ENCODE results near the gene ACKR4. TPM values are rescaled to one million over a fixed set of nuclear protein-coding genes. Genes with fewer than 3 reads are reported as not detected.
A peak's percentile ranks its signal among the peaks of the same experiment; 100 is the strongest.
"Not testable (repeated sequence)": the region's sequence is repeated elsewhere in the genome, so short reads cannot be mapped to it uniquely, and the experiment has no call there.

The ACKR4 gene
- total and polyA plus RNA-seq, 2 donors (not counting 3 experiments of a cell fraction or from before 2014, with no cell fraction given) = 3.2 to 14.3 TPM

DNA sequence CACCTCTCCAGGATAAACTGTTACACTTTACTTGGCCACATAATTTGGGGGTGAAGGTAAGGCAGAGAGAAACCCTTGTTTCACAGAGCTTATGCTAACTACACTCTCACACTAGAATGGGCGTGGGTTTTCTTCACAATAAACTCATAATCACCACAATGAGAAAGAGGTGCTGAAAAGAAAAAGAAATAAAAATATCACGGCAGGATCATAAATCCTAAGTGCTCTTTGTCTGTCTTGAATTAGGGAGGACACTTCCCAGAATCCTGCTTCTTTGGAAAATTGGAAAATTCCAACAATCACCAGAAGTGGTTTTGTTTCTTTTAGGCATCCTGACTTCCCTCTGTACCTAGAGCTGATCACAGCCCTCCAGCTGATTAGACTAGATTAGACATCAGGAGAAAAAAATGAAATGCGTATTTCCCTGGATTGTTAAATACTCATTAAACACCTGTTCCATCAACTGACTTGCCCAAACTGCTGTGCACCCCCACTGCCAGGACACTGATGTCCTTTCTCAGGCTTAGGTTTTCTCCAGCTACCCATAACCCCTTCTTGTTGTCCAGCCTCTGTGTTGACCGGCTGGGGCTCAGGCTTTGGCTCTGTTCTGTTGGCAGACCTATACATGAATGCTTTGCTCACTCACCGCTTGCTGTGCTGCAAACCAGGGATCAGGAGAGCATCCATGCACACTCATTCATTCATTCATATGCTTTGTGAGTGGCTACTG, 41.6 kb upstream of the ACKR4 start:
- dilution Hi-C loops (cut with MboI; ENCODE audit: extremely low pct_ligation_motif_present, low sequenced_read_pairs) (no loop called here), intact Hi-C loops (cut with micrococcal nuclease) (no loop called here)
- Histone ChIP-seq H3K79me2 (ENCODE audit: control insufficient read depth, insufficient read depth, low read length) (no peaks in the 10 kb centered on the region), H3K9me3 (replicated peaks; ENCODE audit: control insufficient read depth, insufficient read depth, low read length) (no peaks in the 10 kb centered on the region), H2AFZ (ENCODE audit: low read depth, low read length) (peak overlapping the region; percentile 18), H3K27me3 (ENCODE audit: control insufficient read depth in 2 of 2, insufficient read depth in 2 of 2, low read length in 2 of 2) (no peaks in the 10 kb centered on the region), H3K9me1 (replicated peaks; ENCODE audit: control insufficient read depth, extremely low read depth, insufficient read depth, low read length) (no peaks in the 10 kb centered on the region), H4K20me1 (replicated peaks; ENCODE audit: control insufficient read depth, extremely low read depth, insufficient read depth, low read length) (no peaks in the 10 kb centered on the region), H3K9ac (replicated peaks; ENCODE audit: extremely low read depth, insufficient read depth, low read length) (peak overlapping the region; percentile 37), H3K4me3 (replicated peaks in 1 of 3; ENCODE audit: insufficient read depth in 1 of 3, low read depth in 1 of 3, low read length in 3 of 3) (no peak overlapping the region), H3K4me2 (ENCODE audit: insufficient read depth, low read length) (peak overlapping the region; percentile 37), H3K27ac (ENCODE audit: insufficient read depth, low read depth, low read length) (peak overlapping the region; percentile 63), H3K4me1 (ENCODE audit: control insufficient read depth, extremely low read depth, insufficient read depth, low read length) (peaks cover 34% of the 10 kb centered on the region), H3K36me3 (ENCODE audit: control insufficient read depth in 2 of 2, extremely low read depth in 1 of 2, insufficient read depth in 2 of 2, low read length in 2 of 2) (no peaks in the 10 kb centered on the region)
- BruUV-seq (replicated peaks) = no TSS peak
- TF ChIP-seq, protein P1, sequence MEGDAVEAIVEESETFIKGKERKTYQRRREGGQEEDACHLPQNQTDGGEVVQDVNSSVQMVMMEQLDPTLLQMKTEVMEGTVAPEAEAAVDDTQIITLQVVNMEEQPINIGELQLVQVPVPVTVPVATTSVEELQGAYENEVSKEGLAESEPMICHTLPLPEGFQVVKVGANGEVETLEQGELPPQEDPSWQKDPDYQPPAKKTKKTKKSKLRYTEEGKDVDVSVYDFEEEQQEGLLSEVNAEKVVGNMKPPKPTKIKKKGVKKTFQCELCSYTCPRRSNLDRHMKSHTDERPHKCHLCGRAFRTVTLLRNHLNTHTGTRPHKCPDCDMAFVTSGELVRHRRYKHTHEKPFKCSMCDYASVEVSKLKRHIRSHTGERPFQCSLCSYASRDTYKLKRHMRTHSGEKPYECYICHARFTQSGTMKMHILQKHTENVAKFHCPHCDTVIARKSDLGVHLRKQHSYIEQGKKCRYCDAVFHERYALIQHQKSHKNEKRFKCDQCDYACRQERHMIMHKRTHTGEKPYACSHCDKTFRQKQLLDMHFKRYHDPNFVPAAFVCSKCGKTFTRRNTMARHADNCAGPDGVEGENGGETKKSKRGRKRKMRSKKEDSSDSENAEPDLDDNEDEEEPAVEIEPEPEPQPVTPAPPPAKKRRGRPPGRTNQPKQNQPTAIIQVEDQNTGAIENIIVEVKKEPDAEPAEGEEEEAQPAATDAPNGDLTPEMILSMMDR (IDR thresholded peaks at IDR 0.05; ENCODE audit: extremely low read depth in 1 of 2, insufficient read depth in 1 of 2, low read depth in 1 of 2, low read length in 2 of 2) = no peak
- TF ChIP-seq EZH2 (IDR thresholded peaks at IDR 0.05; ENCODE audit: borderline replicate concordance, low read depth, low read length, severe bottlenecking) (no peak), MYC (IDR thresholded peaks at IDR 0.05; ENCODE audit: low read depth, low read length) (no peak), JUN (IDR thresholded peaks at IDR 0.05; ENCODE audit: borderline replicate concordance, insufficient read depth, insufficient read length, low read depth) (no peak), POLR2AphosphoS5 (IDR thresholded peaks at IDR 0.05; ENCODE audit: insufficient read depth, low read depth, low read length) (no peak), POLR2A (IDR thresholded peaks at IDR 0.05; ENCODE audit: low read depth, low read length) (no peak), FOS (IDR thresholded peaks at IDR 0.05; ENCODE audit: borderline replicate concordance, insufficient read depth, low read length) (no peak), GATA2 (IDR thresholded peaks at IDR 0.05; ENCODE audit: insufficient read depth, insufficient read length, low read depth, low read length) (no peak)
- TF ChIP-seq, protein P2, sequence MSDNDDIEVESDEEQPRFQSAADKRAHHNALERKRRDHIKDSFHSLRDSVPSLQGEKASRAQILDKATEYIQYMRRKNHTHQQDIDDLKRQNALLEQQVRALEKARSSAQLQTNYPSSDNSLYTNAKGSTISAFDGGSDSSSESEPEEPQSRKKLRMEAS (IDR thresholded peaks at IDR 0.05; ENCODE audit: insufficient read depth, insufficient read length) = no peak
- DNase-seq (ENCODE audit: low read depth, low spot score) (peak; percentile 90), FAIRE-seq (no peak)
- CTCF ChIA-PET = interaction anchor here (2.8 to 2.9 kb wide), 2 partner anchors 19 to 87 kb away, joined by 14 to 15 read pairs; no protein-coding TSS in a partner anchor
- POLR2A ChIA-PET = interaction anchor here (1.3 kb wide), 1 partner anchor 11 kb away, joined by 3 read pairs; no protein-coding TSS in a partner anchor

DNA sequence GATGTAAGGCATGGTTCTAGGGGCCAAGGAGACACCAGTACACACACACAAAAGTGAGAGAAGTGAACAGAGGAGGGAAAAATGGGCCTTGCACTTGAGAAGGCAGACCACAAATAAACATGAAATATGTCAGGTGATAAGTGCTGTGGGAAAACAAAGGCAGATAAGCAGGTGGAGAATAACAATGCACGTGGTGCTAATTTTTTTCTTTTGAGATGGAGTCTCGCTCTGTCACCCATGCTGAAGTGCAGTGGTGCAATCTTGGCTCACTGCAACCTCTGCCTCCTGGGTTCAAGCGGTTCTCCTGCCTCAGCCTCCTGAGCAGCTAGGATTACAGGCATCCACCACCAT, 41.1 kb upstream of the ACKR4 start:
- Histone ChIP-seq H3K4me1 (ENCODE audit: control insufficient read depth, extremely low read depth, insufficient read depth, low read length) (peaks cover 29% of the 10 kb centered on the region), H3K27ac (ENCODE audit: insufficient read depth, low read depth, low read length) (peak overlapping the region; percentile 48)
- POLR2A ChIA-PET = interaction anchor here (1.3 kb wide), 1 partner anchor 10 kb away, joined by 3 read pairs; no protein-coding TSS in a partner anchor
- FAIRE-seq; H3K9me3 ChIP-seq (replicated peaks; ENCODE audit: control insufficient read depth, insufficient read depth, low read length); H3K27me3 ChIP-seq (ENCODE audit: control insufficient read depth in 2 of 2, insufficient read depth in 2 of 2, low read length in 2 of 2); BruUV-seq (replicated peaks); H3K36me3 ChIP-seq (ENCODE audit: control insufficient read depth in 2 of 2, extremely low read depth in 1 of 2, insufficient read depth in 2 of 2, low read length in 2 of 2); DNase-seq (ENCODE audit: low read depth, low spot score); intact Hi-C loops (cut with micrococcal nuclease); H2AFZ ChIP-seq (ENCODE audit: low read depth, low read length); H3K4me2 ChIP-seq (ENCODE audit: insufficient read depth, low read length); H3K9me1 ChIP-seq (replicated peaks; ENCODE audit: control insufficient read depth, extremely low read depth, insufficient read depth, low read length); H4K20me1 ChIP-seq (replicated peaks; ENCODE audit: control insufficient read depth, extremely low read depth, insufficient read depth, low read length); H3K9ac ChIP-seq (replicated peaks; ENCODE audit: extremely low read depth, insufficient read depth, low read length); H3K4me3 ChIP-seq (replicated peaks in 1 of 3; ENCODE audit: insufficient read depth in 1 of 3, low read depth in 1 of 3, low read length in 3 of 3); dilution Hi-C loops (cut with MboI; ENCODE audit: extremely low pct_ligation_motif_present, low sequenced_read_pairs); H3K79me2 ChIP-seq (ENCODE audit: control insufficient read depth, insufficient read depth, low read length): not testable (repeated sequence)
- CTCF ChIA-PET = interaction anchor here (2.8 to 2.9 kb wide), 2 partner anchors 20 to 87 kb away, joined by 14 to 15 read pairs; no protein-coding TSS in a partner anchor
